Colon (tissue), 2 donors: Measurements from ENCODE around the gene IGSF3.
"Not testable (repeated sequence)": the region's sequence is repeated elsewhere in the genome, so short reads cannot be mapped to it uniquely, and the experiment has no call there.

Experiments
- FAIRE-seq: peaks from 2 replicates; lab custom pipeline; 2012; peaks lifted over from hg19 to GRCh38; lab: Jason Lieb, UNC
- donor health status: control.
- donor health status: control.

The IGSF3 gene

DNA sequence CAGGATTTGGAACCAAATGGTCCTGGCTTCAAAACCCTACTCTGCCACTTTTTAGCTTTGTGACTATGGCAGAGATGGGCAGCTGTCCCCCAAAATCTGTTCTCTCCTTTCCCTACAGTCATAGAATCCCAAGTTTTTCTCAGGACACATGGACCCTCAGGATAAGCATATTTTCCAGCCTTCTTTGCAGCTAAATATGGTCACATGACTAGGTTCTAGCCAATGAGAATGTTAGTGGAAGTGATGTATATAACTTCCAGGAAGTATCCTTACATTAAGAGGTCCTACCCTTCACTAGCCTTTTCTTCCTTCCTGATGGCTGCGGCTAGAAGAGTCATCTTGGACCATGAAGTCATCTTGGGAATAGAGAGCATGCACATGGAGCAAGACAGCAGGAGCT lies 5.9 kb downstream of the IGSF3 start:
- FAIRE-seq, result no peak

GRCh38 chr1:116658645-116659044 lies 8.9 kb downstream of the IGSF3 start:
- not testable (repeated sequence) for FAIRE-seq

- FAIRE-seq, result not testable (repeated sequence)
Observed at GRCh38 chr1:116657836-116658235, 9.7 kb downstream of the IGSF3 start.

DNA sequence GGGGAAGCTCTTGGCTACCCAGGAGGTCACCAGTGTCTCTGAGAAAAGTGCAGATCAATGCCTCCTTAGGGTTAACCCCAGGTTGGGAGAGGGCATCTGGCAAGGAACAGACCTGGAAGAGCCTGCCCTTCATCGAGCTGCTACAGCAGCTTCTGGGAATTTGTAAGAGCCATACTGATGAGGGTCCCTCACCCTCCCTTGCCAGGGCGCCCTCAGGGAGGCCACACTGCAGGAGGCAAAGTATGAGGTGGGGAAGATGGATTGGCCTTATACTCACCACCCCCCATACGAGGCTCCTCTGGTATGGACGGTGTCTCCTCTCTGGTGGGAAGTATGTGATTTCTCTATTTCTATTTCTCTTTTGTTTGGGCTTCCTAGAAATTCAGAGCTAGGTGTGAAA lies 13.2 kb downstream of the IGSF3 start:
- no peak for FAIRE-seq

- not testable (repeated sequence) for FAIRE-seq
Observed at GRCh38 chr1:116652598-116652997, 14.9 kb downstream of the IGSF3 start.

DNA sequence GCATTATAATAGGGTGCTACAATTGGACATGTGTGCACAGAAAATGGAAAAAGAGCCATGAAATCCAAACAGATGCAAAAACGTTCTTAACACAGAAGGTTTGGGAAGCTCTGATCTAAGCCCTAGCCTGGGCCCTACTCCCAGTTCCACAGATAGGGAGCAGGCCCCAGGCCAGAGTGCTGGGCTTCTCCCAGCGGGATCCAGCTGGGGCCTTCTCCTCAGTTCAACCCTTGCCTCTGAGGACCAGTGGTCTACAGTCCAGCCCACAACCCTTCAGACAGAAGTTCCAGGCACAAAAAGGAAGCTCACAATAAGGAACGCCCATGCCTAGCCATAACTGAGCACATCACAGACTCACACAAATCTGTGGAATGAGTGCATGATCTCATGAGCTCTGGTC lies 16.8 kb downstream of the IGSF3 start:
- not testable (repeated sequence) for FAIRE-seq

- not testable (repeated sequence) for FAIRE-seq
Observed at GRCh38 chr1:116649041-116649440, 18.5 kb downstream of the IGSF3 start.

- not testable (repeated sequence) for FAIRE-seq
Observed at GRCh38 chr1:116648325-116648724, 19.2 kb downstream of the IGSF3 start.

- not testable (repeated sequence) for FAIRE-seq
Observed at GRCh38 chr1:116647186-116647585, 20.3 kb downstream of the IGSF3 start.

DNA sequence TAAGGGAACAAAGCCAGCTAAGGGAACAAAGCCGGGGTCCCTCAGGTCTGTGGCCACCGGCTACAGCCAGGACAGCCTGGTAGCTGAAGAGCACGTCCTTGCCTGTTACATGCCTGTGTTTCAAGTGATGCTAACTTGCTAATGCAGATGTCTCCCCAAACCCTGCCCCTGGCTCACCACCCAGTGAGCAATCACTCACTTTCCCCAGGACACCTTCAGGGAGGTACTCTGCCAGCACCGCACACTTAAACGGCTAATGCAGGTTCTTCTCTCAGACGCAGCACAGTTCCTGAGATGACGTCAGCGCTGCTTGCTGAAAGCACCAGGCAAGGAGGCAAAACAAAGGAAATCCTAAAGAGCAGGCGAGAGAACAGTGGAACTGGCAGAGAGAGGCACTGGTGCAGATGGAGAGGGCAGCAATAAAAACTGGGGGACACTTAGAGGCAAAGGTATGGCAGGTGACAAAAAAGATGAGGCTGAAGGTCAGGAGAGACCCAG lies 20.8 kb downstream of the IGSF3 start:
- not testable (repeated sequence) for FAIRE-seq

DNA sequence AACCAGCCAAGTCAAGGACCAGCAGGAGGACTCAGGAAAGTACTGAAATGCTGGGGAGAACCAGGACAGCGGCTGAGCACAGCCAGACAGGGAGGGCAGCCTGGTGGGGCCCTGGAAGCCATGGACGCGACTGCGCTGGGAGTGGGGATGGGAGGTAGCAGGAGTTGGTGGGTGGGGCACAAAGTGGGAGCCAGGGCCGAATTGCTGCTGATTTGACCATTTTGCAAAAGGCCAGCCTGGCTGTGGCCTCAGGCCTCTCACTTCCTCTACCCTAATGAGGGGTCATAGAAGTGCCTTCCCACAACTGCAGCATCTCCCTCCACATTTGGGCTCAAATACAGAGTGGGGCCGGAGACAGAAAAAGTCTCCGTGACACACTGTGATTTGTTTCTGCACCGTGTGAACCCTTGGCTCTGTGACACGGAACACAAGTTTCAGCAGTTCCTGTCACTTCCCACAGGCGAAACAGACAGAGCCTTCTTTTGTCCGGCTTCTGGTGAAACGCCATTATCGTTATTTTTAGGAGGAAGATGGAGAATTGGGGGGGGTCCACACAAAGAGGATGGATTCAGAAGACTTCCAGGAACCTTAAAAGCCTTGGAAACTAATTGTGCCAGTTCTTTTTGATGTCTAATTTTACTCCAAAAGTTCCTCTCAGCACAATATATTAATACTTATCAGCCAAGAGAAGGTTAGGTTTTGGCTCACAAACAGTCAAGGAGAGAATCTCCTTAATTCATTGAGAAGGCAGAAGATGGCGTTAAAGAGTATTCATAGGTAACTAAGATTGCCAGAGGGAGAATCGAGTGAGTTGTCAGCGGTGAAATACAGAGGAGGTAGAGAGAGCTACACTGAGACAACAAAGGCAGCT lies 21.5 kb downstream of the IGSF3 start:
- not testable (repeated sequence) for FAIRE-seq

DNA sequence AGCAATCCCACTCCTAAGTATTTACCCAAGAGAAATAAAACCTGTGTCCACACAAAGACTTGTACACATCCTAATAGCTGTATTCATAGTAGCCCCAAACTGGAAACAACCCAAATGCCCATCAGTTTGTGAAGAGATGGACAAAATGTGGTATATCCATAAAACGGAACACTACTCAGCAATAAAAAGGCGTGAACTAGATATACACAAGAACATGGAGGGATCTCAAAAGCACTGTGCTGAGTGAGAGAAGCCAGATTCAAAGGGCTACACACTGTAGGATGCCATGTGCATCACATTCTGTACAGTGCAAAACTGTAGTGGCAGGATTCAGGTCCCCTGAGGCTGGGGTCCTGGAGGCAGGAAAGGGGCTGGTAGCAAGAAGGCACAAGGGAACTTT lies 22.5 kb downstream of the IGSF3 start:
- FAIRE-seq, result not testable (repeated sequence)

- FAIRE-seq, result not testable (repeated sequence)
Observed at GRCh38 chr1:116644096-116644495, 23.4 kb downstream of the IGSF3 start.

- not testable (repeated sequence) for FAIRE-seq
Observed at GRCh38 chr1:116643281-116643751, 24.2 kb downstream of the IGSF3 start.

DNA sequence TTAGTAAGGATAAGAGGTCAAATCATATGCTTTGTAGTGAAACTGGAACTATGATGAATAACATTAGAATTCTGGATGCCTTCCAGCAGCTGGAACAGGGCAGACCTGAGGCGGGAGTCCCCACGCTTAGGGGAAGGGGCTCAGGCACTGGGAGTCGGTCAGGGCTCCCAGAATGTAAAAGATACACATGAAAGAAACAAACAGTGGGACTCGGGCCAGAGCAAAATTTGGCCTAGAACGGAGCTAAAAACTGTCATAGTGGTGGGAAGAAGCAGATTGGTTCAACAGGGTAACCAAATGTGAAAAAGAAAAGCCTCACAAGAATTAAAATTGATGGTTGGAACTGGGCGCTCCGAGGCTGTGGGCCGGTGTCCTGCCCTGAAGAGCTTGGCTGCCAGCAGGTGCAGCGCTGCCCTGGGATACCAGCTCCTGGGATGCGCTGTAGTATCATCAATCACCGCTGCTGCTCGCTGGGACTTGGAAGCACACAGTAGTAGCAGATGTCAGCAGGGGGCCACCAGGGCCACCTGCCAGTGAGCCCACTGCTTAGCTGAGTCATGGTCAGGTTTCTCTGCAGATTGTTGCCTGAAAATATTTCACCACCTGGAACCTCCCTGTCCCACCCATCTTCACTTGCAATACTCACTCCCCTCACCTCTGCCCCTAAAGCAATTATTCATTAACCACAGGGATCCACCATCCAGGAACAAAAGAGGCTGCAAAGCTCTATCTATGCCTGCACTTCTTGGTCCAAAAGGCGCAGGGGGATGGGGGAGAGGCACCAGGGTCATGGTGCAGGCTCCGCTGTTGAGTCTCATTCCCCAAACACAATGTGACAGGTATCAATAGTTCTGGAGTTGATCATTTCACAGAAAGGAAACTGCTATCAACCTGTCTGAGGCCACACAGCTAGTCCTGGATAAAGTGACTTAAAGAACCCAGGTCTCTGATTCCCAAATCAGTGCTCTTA lies 24.9 kb downstream of the IGSF3 start:
- FAIRE-seq, result not testable (repeated sequence)

GRCh38 chr1:116637583-116637982 lies 29.9 kb downstream of the IGSF3 start:
- not testable (repeated sequence) for FAIRE-seq

DNA sequence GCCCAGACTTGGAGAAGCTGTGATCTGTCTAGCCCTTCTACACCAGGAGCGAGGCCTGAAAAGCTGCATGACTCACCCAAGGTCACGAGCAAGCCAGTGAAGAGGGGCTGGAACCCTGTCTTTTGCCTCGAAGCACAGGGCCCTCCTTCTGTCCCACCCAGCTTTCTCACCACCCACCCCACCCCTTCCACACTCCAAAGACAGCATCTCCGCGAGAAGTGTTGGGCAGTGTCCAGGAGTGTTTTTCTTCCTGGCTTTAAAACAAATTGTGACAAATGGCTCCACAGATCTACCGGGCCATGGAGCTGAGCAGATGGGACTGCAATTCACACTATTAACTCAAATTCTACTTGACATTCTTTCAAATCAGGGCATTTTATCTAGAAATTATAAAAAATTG lies 30.9 kb downstream of the IGSF3 start:
- FAIRE-seq, result not testable (repeated sequence)

GRCh38 chr1:116634386-116634785 lies 33.1 kb downstream of the IGSF3 start:
- FAIRE-seq, result not testable (repeated sequence)

DNA sequence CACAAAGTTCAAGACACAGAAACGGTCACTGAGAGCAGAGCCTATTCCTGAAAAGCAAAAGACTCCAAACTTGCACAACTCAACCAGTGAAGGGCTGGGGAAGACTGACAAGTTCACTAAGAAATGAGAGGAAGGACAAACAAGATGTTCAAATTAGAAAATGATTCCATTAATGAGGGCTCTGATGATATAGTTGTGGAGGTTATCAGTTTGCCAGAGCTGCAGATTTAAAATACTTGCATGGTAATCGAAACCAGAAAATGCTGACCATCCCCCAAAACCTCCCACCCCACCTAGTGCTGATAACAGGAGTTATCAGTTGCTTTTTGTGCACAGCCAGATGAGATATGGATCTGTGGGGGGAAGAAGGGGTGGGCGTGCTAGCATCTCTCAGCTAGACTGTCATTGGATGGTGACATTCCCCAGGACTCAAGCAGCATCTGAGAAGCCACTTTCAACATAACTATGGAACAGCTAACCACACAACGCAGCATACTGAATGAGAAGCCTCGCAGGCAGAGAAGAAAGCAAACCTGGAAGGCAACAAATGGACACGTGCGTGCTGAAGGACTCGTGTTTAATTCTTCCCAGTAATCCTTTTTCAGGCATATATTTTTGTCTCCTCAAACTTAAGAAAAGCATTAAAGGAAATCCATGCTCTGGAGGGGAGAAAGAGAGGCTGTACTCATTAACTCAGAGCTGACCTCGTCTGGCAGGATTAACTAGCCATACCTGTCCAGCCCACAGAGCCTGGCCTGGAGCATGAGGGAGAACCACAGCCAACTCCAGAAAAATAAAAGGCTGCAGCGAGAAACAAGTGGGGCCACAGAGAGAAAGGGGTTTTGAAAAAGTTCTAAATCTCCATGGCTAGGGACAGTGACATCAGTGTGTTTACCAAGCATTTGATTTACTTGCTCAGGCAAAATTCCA lies 35.3 kb downstream of the IGSF3 start:
- not testable (repeated sequence) for FAIRE-seq

DNA sequence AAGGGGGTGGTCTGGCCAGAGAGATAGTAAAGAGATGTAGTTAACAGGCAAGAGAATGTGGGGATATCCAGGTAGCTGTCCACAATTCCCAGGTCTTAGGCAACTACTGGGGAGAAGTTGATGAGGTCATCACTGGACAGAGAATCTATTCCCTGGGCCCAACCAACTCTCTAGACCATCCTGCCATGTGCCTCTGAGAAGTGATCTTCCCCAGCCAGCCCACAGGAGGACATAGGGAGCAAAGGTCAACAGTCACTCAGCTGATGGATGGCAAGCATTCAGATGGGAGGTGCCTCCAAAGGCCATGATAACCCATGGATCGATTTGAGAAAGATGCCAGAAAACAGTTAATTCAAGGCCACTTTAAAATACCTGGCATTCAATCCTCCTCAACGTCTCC lies 36.0 kb downstream of the IGSF3 start:
- FAIRE-seq, result not testable (repeated sequence)

GRCh38 chr1:116630057-116630456 lies 37.5 kb downstream of the IGSF3 start:
- not testable (repeated sequence) for FAIRE-seq
